Mammary epithelial cell (primary cell): ENCODE results near the gene CLRN1.

ENCODE experiments used
- EZH2 ChIP-seq: IDR thresholded peaks from 2 replicates; pipeline ENCODE4 v1.6.1; 2012; ENCODE audit warnings: low read length, inconsistent platforms, borderline replicate concordance
- TF ChIP-seq, protein P1 (sequence below), 2 donors: IDR thresholded peaks in 1 of 2; conservative IDR thresholded peaks in 1 of 2; 2 replicates each; pipeline ENCODE4 v1.5.1; 2011 to 2012; ENCODE audit warnings: inconsistent platforms in 2 of 2, low read length in 2 of 2, mild to moderate bottlenecking in 2 of 2, control low read depth in 1 of 2, low read depth in 1 of 2; ENCODE audit not compliant: insufficient read depth in 1 of 2; ENCODE audit errors: extremely low read depth in 1 of 2

DNA sequence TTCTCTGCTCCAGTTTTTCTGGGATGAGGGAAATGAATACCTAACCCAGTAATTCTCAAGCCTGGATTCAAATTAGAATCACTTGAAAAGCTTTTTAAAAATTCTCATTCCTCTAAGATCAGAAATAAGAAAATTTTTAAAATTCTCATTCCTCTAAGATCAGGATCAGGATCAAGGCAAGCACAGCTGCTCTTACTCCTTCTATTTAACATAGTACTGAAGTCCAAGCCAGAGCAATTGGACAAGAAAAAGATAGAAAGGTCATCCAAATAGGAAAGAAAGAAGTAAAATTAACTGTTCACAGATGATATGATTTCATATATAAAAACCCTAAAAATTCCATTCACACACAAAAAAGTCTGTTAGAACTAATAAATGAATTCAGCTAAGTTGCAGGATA is 24.2 kb upstream of the CLRN1 start:
- TF ChIP-seq, protein P1, sequence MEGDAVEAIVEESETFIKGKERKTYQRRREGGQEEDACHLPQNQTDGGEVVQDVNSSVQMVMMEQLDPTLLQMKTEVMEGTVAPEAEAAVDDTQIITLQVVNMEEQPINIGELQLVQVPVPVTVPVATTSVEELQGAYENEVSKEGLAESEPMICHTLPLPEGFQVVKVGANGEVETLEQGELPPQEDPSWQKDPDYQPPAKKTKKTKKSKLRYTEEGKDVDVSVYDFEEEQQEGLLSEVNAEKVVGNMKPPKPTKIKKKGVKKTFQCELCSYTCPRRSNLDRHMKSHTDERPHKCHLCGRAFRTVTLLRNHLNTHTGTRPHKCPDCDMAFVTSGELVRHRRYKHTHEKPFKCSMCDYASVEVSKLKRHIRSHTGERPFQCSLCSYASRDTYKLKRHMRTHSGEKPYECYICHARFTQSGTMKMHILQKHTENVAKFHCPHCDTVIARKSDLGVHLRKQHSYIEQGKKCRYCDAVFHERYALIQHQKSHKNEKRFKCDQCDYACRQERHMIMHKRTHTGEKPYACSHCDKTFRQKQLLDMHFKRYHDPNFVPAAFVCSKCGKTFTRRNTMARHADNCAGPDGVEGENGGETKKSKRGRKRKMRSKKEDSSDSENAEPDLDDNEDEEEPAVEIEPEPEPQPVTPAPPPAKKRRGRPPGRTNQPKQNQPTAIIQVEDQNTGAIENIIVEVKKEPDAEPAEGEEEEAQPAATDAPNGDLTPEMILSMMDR (conservative IDR thresholded peaks at IDR 0.05 in 1 of 2, IDR thresholded peaks at IDR 0.05 in 1 of 2; ENCODE audit: extremely low read depth in 1 of 2, insufficient read depth in 1 of 2, low read depth in 1 of 2, low read length in 2 of 2), result no peak
- no peak for TF ChIP-seq EZH2
